Measurements from ENCODE around the gene TNRC18. TPM values are rescaled to one million over a fixed set of nuclear protein-coding genes. Genes with fewer than 3 reads are reported as not detected.
"Not testable (repeated sequence)": the region's sequence is repeated elsewhere in the genome, so short reads cannot be mapped to it uniquely, and the experiment has no call there.

The TNRC18 gene
- total RNA-seq, 2 experiments from 2014 or later: 64.0 to 65.7 TPM

- Mint-ChIP-seq H3K4me1 (no peaks in the 10 kb centered on the region), H3K4me3 (no peak overlapping the region), H3K36me3 (no peaks in the 10 kb centered on the region), H3K27ac (no peak overlapping the region), H3K27me3 (peaks cover 6% of the 10 kb centered on the region), H3K9me3 (ENCODE audit: low read depth) (no peaks in the 10 kb centered on the region)
- DNase-seq (no peak), ATAC-seq (no peak)
- CTCF ChIA-PET: no interaction called here
These were observed 157.2 kb downstream of the TNRC18 start for GRCh38 chr7:5266191-5267028.

GRCh38 chr7:5265320-5266190 lies 158.1 kb downstream of the TNRC18 start:
- Mint-ChIP-seq H3K27me3 (peaks cover 3% of the 10 kb centered on the region), H3K36me3 (no peaks in the 10 kb centered on the region), H3K4me3 (no peak overlapping the region), H3K27ac (no peak overlapping the region), H3K9me3 (ENCODE audit: low read depth) (no peaks in the 10 kb centered on the region), H3K4me1 (no peaks in the 10 kb centered on the region)
- DNase-seq (no peak), ATAC-seq (no peak)
- CTCF ChIA-PET: no interaction called here

DNA sequence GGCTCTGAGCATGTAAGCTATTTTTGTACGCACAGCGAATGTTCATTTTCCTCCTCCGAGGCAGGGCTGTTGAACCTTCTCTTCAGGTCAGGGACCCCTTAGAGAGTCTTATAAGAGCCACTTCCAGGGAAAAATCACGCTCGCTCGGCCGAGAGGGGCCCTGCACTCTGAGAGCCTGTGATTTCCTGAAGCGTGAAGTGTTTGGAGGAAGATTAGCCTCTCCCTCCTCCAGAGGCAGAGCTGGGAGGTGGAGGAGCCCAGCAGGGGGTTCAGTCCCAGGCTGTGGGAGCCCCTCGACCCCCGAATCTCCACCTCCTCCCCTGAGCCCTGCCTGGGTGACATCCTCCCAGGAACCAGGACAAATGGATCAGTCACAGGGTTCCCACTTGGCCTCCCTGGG lies 160.6 kb downstream of the TNRC18 start:
- not testable (repeated sequence) for ATAC-seq

DNA sequence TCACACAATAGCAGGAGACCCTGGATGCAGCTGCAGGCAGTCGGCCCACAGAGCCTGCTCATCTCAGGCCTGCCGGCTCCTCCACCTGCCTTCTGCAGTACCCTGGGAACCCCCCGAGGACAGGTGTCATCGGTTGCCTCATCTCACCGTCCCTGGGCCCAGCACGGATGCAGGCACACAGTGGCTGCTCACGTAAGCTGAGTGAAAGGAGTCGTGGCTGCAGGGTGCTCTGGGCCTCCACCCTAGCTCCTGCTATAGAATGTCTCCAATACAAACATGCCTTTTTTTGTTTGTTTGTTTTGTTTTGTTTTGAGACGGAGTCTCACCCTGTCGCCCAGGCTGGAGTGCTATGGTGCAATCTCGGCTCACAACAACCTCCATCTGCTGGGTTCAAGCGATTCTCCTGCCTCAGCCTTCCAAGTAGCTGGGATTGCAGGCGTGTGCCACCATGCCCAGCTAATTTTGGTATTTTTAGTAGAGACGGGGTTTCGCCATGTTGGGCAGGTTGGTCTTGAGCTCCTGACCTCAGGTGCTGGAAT lies 163.0 kb downstream of the TNRC18 start:
- H3K9me3 Mint-ChIP-seq (ENCODE audit: low read depth); H3K4me1 Mint-ChIP-seq; ATAC-seq; DNase-seq; H3K4me3 Mint-ChIP-seq; H3K36me3 Mint-ChIP-seq; H3K27me3 Mint-ChIP-seq; H3K27ac Mint-ChIP-seq; CTCF ChIA-PET: not testable (repeated sequence)

More for the DNA sequence above, 160.6 kb downstream of the TNRC18 start:
- H3K27ac Mint-ChIP-seq; H3K4me1 Mint-ChIP-seq; H3K27me3 Mint-ChIP-seq; CTCF ChIA-PET; DNase-seq; H3K4me3 Mint-ChIP-seq; H3K36me3 Mint-ChIP-seq; H3K9me3 Mint-ChIP-seq (ENCODE audit: low read depth): not testable (repeated sequence)

Other genes with a start within 250 kb of the TNRC18 start
- 10 to 100 TPM; 44.0 to 49.7 TPM for gene WIPI2, start 233.6 kb downstream of the TNRC18 start, total RNA-seq
- gene SLC29A4, start 140.9 kb downstream of the TNRC18 start, total RNA-seq: under 1 TPM; 0.26 to 0.76 TPM
- 10 to 100 TPM; 14.2 to 14.3 TPM for gene FBXL18, start 90.0 kb upstream of the TNRC18 start, total RNA-seq
- gene ACTB, start 106.8 kb upstream of the TNRC18 start, total RNA-seq: over 10,000 TPM; 10,813 to 11,083 TPM
- 1 to 10 TPM; 4.4 to 6.2 TPM for gene FSCN1, start 169.0 kb upstream of the TNRC18 start, total RNA-seq

Data from activated CD8-positive, alpha-beta memory T cell treated with anti-CD3 and anti-CD28 coated beads, Interleukin-2, amount 10 ng/mL, durations not matched to agents 7 days and 5 days (primary cell).